GM19395 (cell line): Measurements from ENCODE around the gene DNAH3.
"Not testable (repeated sequence)": the region's sequence is repeated elsewhere in the genome, so short reads cannot be mapped to it uniquely, and the experiment has no call there.

Source experiments
- ATAC-seq: cut with Tn5 transposase; IDR thresholded peaks from one replicate; pipeline ENCODE4 v1.9.1; 2021; ENCODE audit warnings: mild to moderate bottlenecking, moderate library complexity; ENCODE audit not compliant: unreplicated experiment

The DNAH3 gene

GRCh38 chr16:21021316-21021715 is 129.3 kb downstream of the DNAH3 start:
- ATAC-seq = no peak

GRCh38 chr16:21009815-21010214 is 140.8 kb downstream of the DNAH3 start:
- ATAC-seq = no peak

- ATAC-seq = no peak
Measured at GRCh38 chr16:21005008-21005407, 145.6 kb downstream of the DNAH3 start.

GRCh38 chr16:21001262-21001661 is 149.4 kb downstream of the DNAH3 start:
- ATAC-seq = no peak

- ATAC-seq = no peak
Measured at GRCh38 chr16:20997147-20997546, 153.5 kb downstream of the DNAH3 start.

GRCh38 chr16:20995711-20996110 is 154.9 kb downstream of the DNAH3 start:
- no peak for ATAC-seq

- ATAC-seq = not testable (repeated sequence)
Measured at GRCh38 chr16:20989496-20990070, 161.1 kb downstream of the DNAH3 start.

- ATAC-seq = no peak
Measured at GRCh38 chr16:20987049-20987448, 163.6 kb downstream of the DNAH3 start.

GRCh38 chr16:20984019-20984418 is 166.6 kb downstream of the DNAH3 start:
- no peak for ATAC-seq

- no peak for ATAC-seq
Measured at GRCh38 chr16:20976576-20976975, 174.1 kb downstream of the DNAH3 start.

GRCh38 chr16:20973201-20973600 is 177.4 kb downstream of the DNAH3 start:
- ATAC-seq = not testable (repeated sequence)

GRCh38 chr16:20971401-20971800 is 179.2 kb downstream of the DNAH3 start:
- ATAC-seq = no peak

- ATAC-seq = no peak
Measured at GRCh38 chr16:20969386-20969785, 181.3 kb downstream of the DNAH3 start.

- ATAC-seq = no peak
Measured at GRCh38 chr16:20968765-20969164, 181.9 kb downstream of the DNAH3 start.

GRCh38 chr16:20960899-20961298 is 189.7 kb downstream of the DNAH3 start:
- no peak for ATAC-seq

GRCh38 chr16:20957153-20957552 is 193.5 kb downstream of the DNAH3 start:
- ATAC-seq = no peak

GRCh38 chr16:20956319-20956718 is 194.3 kb downstream of the DNAH3 start:
- ATAC-seq = no peak

GRCh38 chr16:20954574-20954973 is 196.1 kb downstream of the DNAH3 start:
- no peak for ATAC-seq

GRCh38 chr16:20952139-20952920 is 198.3 kb downstream of the DNAH3 start:
- ATAC-seq = no peak

- no peak for ATAC-seq
Measured at GRCh38 chr16:20950294-20950693, 200.4 kb downstream of the DNAH3 start.

- ATAC-seq = no peak
Measured at GRCh38 chr16:20949660-20950059, 201.0 kb downstream of the DNAH3 start.

- ATAC-seq = no peak
Measured at GRCh38 chr16:20948444-20948843, 202.2 kb downstream of the DNAH3 start.
